ENCODE results near the gene GPRASP2. TPM values are rescaled to one million over a fixed set of nuclear protein-coding genes. Genes with fewer than 3 reads are reported as not detected.
"Not testable (repeated sequence)": the region's sequence is repeated elsewhere in the genome, so short reads cannot be mapped to it uniquely, and the experiment has no call there.

Gene GPRASP2
- polyA plus RNA-seq, 3 donors = 0.23 to 0.66 (median 0.48) TPM

DNA sequence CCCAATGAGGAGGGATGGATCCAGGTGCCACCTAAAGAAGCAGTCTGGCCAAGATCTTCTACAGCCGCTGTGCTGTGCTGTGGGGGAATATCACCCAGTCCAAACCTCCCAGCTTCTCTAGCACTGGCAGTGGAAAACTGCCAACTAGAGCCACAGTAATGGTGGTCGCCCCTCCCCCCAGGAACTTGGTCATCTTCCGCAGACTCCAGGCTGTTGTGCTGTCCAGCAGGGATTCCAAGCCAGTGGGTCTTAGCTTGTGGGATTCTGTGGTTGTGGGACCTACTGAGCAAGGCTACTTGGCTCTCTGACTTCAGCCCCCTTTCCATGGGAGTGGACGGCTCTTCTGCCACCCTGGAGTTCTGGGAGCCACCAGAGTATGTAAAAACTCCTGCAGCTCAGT is 42.7 kb upstream of the GPRASP2 start:
- peaks cover 0 to 2% (median 1%) of the 10 kb centered on the region in 3 donors for H3K27me3 Mint-ChIP-seq (ENCODE audit: low read depth in 3 of 3)
- no peaks in the 10 kb centered on the region for H3K27me3 ChIP-seq (ENCODE audit: control insufficient read depth in 2 of 2, insufficient read depth in 2 of 2, low read length in 2 of 2)
- no peak for DNase-seq
- no peaks in the 10 kb centered on the region for H3K9me3 ChIP-seq (replicated peaks in 1 of 2; ENCODE audit: control insufficient read depth in 1 of 2, insufficient read depth in 1 of 2, low read length in 2 of 2)
- H3K4me3 ChIP-seq (replicated peaks in 1 of 3; ENCODE audit: low read depth in 2 of 3, low read length in 3 of 3) = no peak overlapping the region
- H3K27ac ChIP-seq (ENCODE audit: low read depth in 1 of 2, low read length in 2 of 2) = no peak overlapping the region
- no peaks in the 10 kb centered on the region for H3K36me3 ChIP-seq (replicated peaks in 1 of 2; ENCODE audit: control insufficient read depth in 1 of 2, insufficient read depth in 2 of 2, low read length in 2 of 2)
- no peak overlapping the region for H3K4me3 Mint-ChIP-seq
- H2AFZ ChIP-seq (ENCODE audit: insufficient read depth, low read depth, low read length, poor library complexity, severe bottlenecking) = no peak overlapping the region
- H3K4me1 ChIP-seq (ENCODE audit: control insufficient read depth in 1 of 2, insufficient read depth in 2 of 2, low read length in 2 of 2) = no peaks in the 10 kb centered on the region
- peaks cover 4% of the 10 kb centered on the region for H3K4me1 Mint-ChIP-seq
- H3K9me3 Mint-ChIP-seq = peaks cover 5 to 21% (median 12%) of the 10 kb centered on the region in 7 donors
- H3K79me2 ChIP-seq (ENCODE audit: insufficient read depth, low read length) = no peaks in the 10 kb centered on the region
- H3K27ac Mint-ChIP-seq = no peak overlapping the region
- TF ChIP-seq, protein P1, sequence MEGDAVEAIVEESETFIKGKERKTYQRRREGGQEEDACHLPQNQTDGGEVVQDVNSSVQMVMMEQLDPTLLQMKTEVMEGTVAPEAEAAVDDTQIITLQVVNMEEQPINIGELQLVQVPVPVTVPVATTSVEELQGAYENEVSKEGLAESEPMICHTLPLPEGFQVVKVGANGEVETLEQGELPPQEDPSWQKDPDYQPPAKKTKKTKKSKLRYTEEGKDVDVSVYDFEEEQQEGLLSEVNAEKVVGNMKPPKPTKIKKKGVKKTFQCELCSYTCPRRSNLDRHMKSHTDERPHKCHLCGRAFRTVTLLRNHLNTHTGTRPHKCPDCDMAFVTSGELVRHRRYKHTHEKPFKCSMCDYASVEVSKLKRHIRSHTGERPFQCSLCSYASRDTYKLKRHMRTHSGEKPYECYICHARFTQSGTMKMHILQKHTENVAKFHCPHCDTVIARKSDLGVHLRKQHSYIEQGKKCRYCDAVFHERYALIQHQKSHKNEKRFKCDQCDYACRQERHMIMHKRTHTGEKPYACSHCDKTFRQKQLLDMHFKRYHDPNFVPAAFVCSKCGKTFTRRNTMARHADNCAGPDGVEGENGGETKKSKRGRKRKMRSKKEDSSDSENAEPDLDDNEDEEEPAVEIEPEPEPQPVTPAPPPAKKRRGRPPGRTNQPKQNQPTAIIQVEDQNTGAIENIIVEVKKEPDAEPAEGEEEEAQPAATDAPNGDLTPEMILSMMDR (IDR thresholded peaks at IDR 0.05) = no peak
- intact Hi-C loops (cut with micrococcal nuclease) = no loop called here
- no CpG with 5 or more reads among the region's 4 CpGs for WGBS (ENCODE audit: insufficient coverage)
- no peak overlapping the region for H3K9ac ChIP-seq (ENCODE audit: insufficient read depth, low read length, poor library complexity, severe bottlenecking)
- H3K36me3 Mint-ChIP-seq = no peaks in the 10 kb centered on the region
- no peak overlapping the region for H3K4me2 ChIP-seq (replicated peaks; ENCODE audit: extremely low read depth, low read length, poor library complexity, severe bottlenecking)
- H4K20me1 ChIP-seq (ENCODE audit: insufficient read depth, low read length) = no peaks in the 10 kb centered on the region

DNA sequence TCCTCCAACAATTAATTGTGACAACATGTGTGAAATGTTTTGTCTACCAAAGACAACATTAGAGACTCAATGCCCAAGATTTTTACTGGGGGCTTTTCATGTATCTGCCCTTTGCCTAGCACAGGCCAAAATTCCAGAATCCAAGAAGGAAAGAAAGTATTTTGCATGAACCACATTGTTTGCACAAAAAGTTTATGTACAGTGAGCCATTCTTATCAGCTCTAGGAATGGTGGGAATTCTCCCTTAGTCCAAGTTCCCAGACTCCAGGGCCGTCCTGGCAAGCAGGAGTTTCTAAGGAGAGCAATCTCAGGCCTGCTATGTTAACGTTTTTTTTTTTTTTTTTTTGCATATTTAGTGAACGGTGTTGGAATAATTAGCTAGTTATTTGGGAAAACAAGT is 39.4 kb upstream of the GPRASP2 start:
- H3K4me3 Mint-ChIP-seq = no peak overlapping the region
- H3K27ac Mint-ChIP-seq = no peak overlapping the region
- H3K9me3 Mint-ChIP-seq = peaks cover 0 to 7% (median 3%) of the 10 kb centered on the region in 7 donors
- no peaks in the 10 kb centered on the region for H3K36me3 ChIP-seq (replicated peaks in 1 of 2; ENCODE audit: control insufficient read depth in 1 of 2, insufficient read depth in 2 of 2, low read length in 2 of 2)
- H3K4me1 Mint-ChIP-seq = peaks cover 16% of the 10 kb centered on the region
- peaks cover 0 to 6% of the 10 kb centered on the region in 2 donors for H3K4me1 ChIP-seq (ENCODE audit: control insufficient read depth in 1 of 2, insufficient read depth in 2 of 2, low read length in 2 of 2)
- no peak overlapping the region for H3K27ac ChIP-seq (ENCODE audit: low read depth in 1 of 2, low read length in 2 of 2)
- H3K36me3 Mint-ChIP-seq = no peaks in the 10 kb centered on the region
- TF ChIP-seq, protein P1 (IDR thresholded peaks at IDR 0.05) = no peak
- H2AFZ ChIP-seq (ENCODE audit: insufficient read depth, low read depth, low read length, poor library complexity, severe bottlenecking) = no peak overlapping the region
- H3K27me3 ChIP-seq (ENCODE audit: control insufficient read depth in 2 of 2, insufficient read depth in 2 of 2, low read length in 2 of 2) = no peaks in the 10 kb centered on the region
- H3K4me2 ChIP-seq (replicated peaks; ENCODE audit: extremely low read depth, low read length, poor library complexity, severe bottlenecking) = no peak overlapping the region
- intact Hi-C loops (cut with micrococcal nuclease) = no loop called here
- no peak overlapping the region for H3K9ac ChIP-seq (ENCODE audit: insufficient read depth, low read length, poor library complexity, severe bottlenecking)
- no CpG with 5 or more reads among the region's 3 CpGs for WGBS (ENCODE audit: insufficient coverage)
- H3K79me2 ChIP-seq (ENCODE audit: insufficient read depth, low read length) = no peaks in the 10 kb centered on the region
- no peaks in the 10 kb centered on the region for H3K9me3 ChIP-seq (replicated peaks in 1 of 2; ENCODE audit: control insufficient read depth in 1 of 2, insufficient read depth in 1 of 2, low read length in 2 of 2)
- no peak for DNase-seq
- H3K27me3 Mint-ChIP-seq (ENCODE audit: low read depth in 3 of 3) = peaks cover 0 to 2% (median under 1%) of the 10 kb centered on the region in 3 donors
- H3K4me3 ChIP-seq (replicated peaks in 1 of 3; ENCODE audit: low read depth in 2 of 3, low read length in 3 of 3) = no peak overlapping the region
- no peaks in the 10 kb centered on the region for H4K20me1 ChIP-seq (ENCODE audit: insufficient read depth, low read length)

DNA sequence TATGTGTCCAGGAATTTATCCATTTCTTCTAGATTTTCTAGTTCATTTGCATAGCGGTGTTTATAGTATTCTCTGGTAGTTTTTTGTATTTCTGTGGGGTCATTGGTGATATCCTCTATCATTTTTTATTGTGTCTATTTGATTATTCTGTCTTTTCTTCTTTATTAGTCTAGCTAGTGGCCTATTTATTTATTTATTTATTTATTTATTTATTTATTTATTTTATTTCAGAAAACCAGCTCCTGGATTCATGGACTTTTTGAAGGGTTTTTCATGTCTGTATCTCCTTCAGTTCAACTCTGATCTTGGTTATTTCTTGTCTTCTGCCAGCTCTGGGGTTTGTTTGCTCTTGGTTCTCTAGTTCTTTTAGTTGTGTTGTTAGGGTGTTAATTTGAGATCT is 34.8 kb upstream of the GPRASP2 start:
- DNase-seq; H3K27ac ChIP-seq (ENCODE audit: low read depth in 1 of 2, low read length in 2 of 2); intact Hi-C loops (cut with micrococcal nuclease); H3K4me3 ChIP-seq (replicated peaks in 1 of 3; ENCODE audit: low read depth in 2 of 3, low read length in 3 of 3); H3K9me3 ChIP-seq (replicated peaks in 1 of 2; ENCODE audit: control insufficient read depth in 1 of 2, insufficient read depth in 1 of 2, low read length in 2 of 2); H3K79me2 ChIP-seq (ENCODE audit: insufficient read depth, low read length); H3K4me3 Mint-ChIP-seq; H3K27me3 Mint-ChIP-seq (ENCODE audit: low read depth in 3 of 3); H3K27me3 ChIP-seq (ENCODE audit: control insufficient read depth in 2 of 2, insufficient read depth in 2 of 2, low read length in 2 of 2); H3K9me3 Mint-ChIP-seq; H3K36me3 Mint-ChIP-seq; H3K9ac ChIP-seq (ENCODE audit: insufficient read depth, low read length, poor library complexity, severe bottlenecking); H3K27ac Mint-ChIP-seq; H2AFZ ChIP-seq (ENCODE audit: insufficient read depth, low read depth, low read length, poor library complexity, severe bottlenecking); H3K36me3 ChIP-seq (replicated peaks in 1 of 2; ENCODE audit: control insufficient read depth in 1 of 2, insufficient read depth in 2 of 2, low read length in 2 of 2); H3K4me1 ChIP-seq (ENCODE audit: control insufficient read depth in 1 of 2, insufficient read depth in 2 of 2, low read length in 2 of 2); H4K20me1 ChIP-seq (ENCODE audit: insufficient read depth, low read length); H3K4me2 ChIP-seq (replicated peaks; ENCODE audit: extremely low read depth, low read length, poor library complexity, severe bottlenecking): not testable (repeated sequence)
- no CpG with 5 or more reads among the region's 1 CpG for WGBS (ENCODE audit: insufficient coverage)
- peaks cover 18% of the 10 kb centered on the region for H3K4me1 Mint-ChIP-seq

All from CD14-positive monocyte (primary cell).